Epidermal melanocyte (primary cell): ENCODE measurements around the gene MFN2.

ENCODE experiments used
- DNase-seq: peaks from one replicate; pipeline ENCODE4 v3.0.0; 2011; ENCODE audit warnings: low spot score; ENCODE audit not compliant: insufficient read length

The MFN2 gene

GRCh38 chr1:11960276-11960675, 20.0 kb upstream of the MFN2 start:
- no peak for DNase-seq

- no peak for DNase-seq
These were observed 19.5 kb upstream of the MFN2 start for GRCh38 chr1:11960715-11961114.

DNA sequence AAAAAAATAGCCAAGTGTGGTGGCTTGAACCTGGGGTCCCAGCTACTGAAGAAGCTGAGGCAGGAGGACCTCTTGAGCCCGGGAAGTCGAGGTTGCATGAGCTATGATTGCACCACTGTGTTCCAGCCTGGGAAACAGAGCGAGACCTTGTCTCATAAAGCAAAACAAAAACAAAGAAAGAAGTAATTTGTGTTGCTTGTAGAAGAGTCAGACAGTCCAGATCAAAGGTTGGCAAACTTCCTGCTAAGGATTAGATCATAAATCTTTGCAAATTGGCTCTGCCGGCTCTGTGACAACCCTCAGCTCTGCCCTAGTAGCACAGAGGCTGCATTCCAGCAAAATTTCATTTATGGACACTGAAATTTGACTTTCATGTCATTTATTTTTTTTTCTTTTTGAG, 19.0 kb upstream of the MFN2 start:
- DNase-seq, result no peak

GRCh38 chr1:11963622-11964021, 16.6 kb upstream of the MFN2 start:
- DNase-seq, result no peak

DNA sequence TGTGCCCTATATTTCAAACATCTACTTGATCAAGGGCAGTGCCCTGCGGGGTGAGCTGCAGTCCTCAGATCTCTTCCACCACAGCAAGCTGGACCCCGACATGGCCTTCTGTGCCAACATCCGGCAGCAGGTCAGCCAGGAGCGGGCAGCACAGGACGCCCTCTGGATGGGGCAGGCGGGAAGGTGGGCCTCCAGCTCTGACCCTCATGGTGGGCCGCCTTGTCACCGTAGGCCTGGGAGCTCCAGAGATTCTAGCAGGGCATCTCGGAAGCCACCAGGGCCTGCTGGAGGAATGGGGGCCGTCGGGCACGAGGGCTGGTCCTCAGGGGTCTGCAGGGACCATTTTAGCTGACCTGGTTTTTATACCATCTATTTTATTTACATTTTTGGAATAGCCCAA, 15.6 kb upstream of the MFN2 start:
- DNase-seq, result no peak

DNA sequence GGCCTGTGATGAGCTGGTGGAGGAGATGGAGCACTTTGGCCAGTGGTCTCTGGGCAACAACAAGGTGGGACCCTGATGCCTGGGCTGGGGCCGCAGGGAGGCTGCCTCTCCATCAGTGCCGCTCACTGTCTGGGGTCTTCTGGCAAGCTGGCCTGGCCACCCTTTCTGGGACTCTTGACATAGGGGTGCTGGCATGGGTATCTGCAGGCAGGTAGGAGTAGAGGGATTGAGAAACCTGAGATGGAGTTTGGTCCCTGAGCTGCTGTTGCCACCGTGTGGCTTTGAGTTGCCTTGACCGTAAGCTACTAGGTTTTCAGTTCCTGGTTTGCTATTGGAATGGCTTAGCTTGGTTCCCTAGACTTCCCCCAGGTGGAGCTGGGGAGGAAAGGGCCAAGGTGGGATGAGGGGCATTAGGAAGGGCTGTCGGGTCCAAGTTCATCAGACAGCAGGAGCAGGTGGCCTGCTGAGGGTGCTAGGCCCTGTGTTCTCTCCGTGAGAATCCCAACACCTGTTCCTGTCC, 13.2 kb upstream of the MFN2 start:
- DNase-seq, result no peak

- no peak for DNase-seq
These were observed 9.6 kb upstream of the MFN2 start for GRCh38 chr1:11970441-11971185.

GRCh38 chr1:11977625-11978024, 2.6 kb upstream of the MFN2 start:
- DNase-seq, result peak; percentile 58

- no peak for DNase-seq
These were observed 1.9 kb upstream of the MFN2 start for GRCh38 chr1:11978301-11978700.

GRCh38 chr1:11979028-11979850, 1.0 kb upstream of the MFN2 start:
- DNase-seq, result no peak

- no peak for DNase-seq
These were observed 380 bp downstream of the MFN2 start for GRCh38 chr1:11980676-11980972.

DNA sequence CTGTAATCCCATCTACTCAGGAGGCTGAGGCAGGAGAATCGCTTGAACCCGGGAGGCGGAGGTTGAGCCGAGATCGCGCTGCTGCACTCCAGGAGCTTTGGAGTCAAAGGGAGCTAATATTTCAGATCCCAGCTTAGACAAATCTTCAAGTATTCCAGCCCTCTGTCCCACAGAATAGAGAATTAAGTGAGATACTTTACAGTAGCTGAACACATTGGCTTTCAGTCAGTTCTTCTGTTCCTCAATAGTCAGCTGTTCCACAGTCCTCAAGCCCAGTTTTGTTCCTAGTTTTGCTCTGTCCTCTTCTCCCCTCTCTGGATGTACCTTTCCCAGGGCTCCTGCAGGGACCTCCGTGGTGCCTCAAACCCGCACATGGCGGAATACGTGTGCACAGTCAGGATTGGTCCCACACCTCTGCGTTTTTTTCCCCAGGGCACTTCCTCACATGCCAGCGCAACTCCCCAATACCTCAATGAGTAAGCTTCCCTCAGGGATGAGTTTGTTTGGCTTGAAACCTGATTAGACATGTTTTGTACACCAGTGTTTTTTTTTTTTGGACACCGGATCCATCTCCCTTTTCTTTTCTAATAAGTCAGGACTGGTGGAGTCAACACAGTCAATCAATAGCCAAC, 1.2 kb downstream of the MFN2 start:
- DNase-seq, result no peak

- DNase-seq, result no peak
These were observed 1.8 kb downstream of the MFN2 start for GRCh38 chr1:11982010-11982392.

DNA sequence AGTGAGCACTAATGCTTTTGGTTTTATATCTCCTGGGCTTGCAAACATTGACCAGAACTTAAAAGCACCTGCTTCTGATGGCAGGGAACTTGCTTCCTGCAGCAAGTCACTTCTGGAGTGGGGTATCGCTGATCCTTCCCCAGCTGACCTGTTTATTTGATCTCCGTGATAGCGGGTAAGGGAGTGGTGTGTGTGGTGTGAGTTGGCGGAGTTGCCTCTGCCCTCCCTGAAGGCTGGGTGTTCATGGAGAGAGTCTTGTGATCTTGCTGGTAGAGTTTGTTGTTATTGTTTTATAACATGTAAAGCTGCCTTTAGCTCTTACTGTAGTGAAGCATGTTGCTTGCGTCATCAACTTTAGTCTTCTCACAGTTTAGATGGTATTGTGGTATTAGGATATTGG, 3.9 kb downstream of the MFN2 start:
- no peak for DNase-seq

DNA sequence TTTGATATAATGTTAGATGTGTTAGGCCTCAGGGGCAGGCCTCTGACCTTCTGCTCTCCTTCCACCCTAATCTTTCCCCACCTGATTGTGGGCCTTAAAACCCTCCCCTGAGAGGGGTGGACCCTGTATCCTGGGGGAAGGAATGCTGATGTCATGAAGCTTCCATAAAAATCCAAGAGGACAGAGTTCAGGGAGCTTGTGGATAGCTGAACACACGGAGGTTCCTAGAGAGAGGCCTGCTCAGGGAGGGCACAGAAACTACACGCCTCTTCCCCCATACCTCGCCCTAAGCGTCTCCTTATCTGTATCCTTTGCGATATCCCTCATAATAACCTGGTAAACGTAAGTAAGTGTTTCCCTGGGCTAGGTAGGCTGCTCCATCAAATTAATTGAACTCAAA, 4.3 kb downstream of the MFN2 start:
- DNase-seq, result no peak

GRCh38 chr1:11985171-11985570, 4.9 kb downstream of the MFN2 start:
- no peak for DNase-seq

GRCh38 chr1:11985851-11986250, 5.6 kb downstream of the MFN2 start:
- no peak for DNase-seq

DNA sequence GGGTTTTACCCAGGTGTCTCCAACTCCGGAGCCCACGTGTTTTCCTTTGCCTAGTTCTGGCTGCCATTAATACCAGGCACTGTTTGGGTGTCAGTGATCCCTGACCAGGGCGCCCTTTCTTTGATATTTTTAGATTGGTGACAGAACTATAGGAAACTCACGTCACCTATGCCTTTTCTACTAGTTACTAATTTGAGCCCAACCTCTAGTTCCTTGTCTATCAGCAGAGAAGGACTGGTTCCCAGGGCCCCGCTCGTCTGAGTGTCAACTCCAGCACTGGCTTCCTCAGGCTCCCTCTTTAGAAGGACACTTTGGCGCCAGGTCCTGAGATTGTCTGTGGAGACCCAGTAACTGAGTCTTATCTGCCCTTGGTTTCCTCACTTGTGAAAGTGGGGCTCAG, 9.4 kb downstream of the MFN2 start:
- DNase-seq, result no peak

DNA sequence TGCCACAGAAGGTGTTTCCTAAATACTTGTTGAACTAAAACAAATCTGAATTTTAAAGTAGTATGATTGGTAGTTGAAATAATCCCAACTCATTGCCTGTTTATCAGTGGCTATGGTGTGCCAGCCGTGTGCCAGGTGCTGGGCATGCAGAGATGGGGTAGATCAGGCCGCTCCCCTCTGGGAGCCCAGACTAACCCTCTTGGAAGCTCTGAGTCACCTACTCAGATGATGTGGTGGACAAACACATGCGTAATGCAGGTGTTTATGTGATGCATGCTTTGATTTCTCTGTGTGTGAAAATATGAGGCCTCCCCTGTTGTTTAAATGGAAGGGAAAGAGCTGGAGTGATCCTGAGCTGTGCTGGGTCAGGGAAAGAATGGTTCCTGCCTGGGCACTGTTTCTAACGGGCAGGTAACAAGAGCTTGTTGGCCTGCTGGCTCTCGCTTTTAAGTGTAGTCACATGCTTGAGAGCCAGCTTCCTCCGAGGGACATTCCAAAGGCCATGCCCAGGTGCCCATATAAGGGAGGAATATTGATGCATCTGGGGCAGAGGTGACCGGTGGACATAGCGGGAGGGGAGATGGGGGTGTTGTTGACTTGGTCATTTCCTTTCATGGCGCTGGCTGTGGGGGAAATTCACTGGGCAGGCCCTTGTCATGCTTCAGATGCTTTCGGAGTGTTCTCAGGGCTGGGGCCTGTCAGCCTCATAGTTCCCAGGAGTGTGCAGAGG, 10.2 kb downstream of the MFN2 start:
- DNase-seq, result no peak

GRCh38 chr1:11991969-11992676, 11.9 kb downstream of the MFN2 start:
- DNase-seq, result no peak
